ENCODE measurements around the gene ZNF547. TPM values are rescaled to one million over a fixed set of nuclear protein-coding genes. Genes with fewer than 3 reads are reported as not detected.

ZNF547 gene
- total and polyA plus RNA-seq, 4 donors: 1.4 to 4.2 (median 2.2) TPM

DNA sequence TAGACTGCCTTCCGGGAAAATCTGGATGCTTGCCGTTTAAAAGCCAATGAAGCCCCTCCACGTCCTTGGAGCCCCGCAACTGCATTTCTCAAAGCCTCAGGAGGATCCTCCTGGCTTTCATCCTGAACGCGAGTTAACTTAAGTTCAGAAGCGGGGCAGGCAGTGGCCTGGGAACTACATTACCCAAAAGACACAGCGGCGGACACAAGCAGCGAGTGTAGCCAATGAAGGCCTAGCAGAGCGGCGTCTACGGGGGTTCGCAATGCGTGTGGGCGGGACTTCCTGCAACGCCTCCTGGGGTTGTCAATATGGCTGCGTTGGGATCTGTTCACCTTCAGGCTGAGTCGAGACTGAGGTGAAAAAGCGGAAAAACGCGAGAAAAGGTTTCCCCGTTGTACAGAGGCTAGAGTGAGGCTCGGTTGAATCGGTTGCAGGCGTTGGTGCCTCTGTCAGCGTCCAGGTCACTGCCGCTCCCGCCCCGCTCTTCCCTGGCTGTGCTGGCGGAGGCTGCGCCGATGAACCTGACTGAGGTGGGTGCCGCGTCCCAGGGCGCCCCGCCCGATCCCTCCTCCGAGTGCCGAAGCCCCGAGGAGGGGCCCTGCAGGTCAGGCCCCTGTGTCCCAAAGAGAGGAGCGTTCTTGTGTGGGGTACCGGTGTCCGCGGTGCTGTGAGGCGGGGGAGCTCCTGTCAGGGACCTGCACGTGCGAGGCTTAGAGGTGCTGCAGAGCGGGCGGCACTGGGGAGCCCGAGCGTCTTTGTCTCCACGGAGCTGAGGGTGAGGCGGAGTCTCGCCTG lies 47.7 kb downstream of the ZNF547 start, which contains the start of gene ZNF17:
Gene ZNF17, plus strand, starts transcription at position 285 of the 795 bp plus-strand sequence. CDS start 2,455 bp downstream, outside the sequence.
- Histone ChIP-seq H3K27me3 (ENCODE audit: control insufficient read depth in 3 of 3, insufficient read depth in 3 of 3, low read length in 2 of 3) (no peaks in the 10 kb centered on the region), H3K4me1 (ENCODE audit: control insufficient read depth in 5 of 5, insufficient read depth in 5 of 5, low read length in 5 of 5) (peaks cover 4 to 13% (median 6%) of the 10 kb centered on the region in 5 donors), H3K27ac (ENCODE audit: low read depth in 1 of 2, low read length in 1 of 2) (peak within 1 kb of the TSS; percentile 77 to 85), H3K9ac (ENCODE audit: insufficient read depth in 1 of 2, low read length in 2 of 2) (peak within 1 kb of the TSS; percentile 67 to 73), H3K4me3 (peak within 1 kb of the TSS; percentile 100), H3K36me3 (ENCODE audit: control insufficient read depth in 4 of 4, insufficient read depth in 4 of 4, low read length in 4 of 4) (peaks cover 6 to 12% (median 6%) of the 10 kb centered on the region in 4 donors), H3K9me3 (ENCODE audit: control insufficient read depth in 4 of 4, insufficient read depth in 3 of 4, low read length in 3 of 4) (peaks cover 0 to 24% (median 0%) of the 10 kb centered on the region in 4 donors)
- 0% methylated on average over 55 of the region's 55 CpGs for WGBS, 2 donors
- TF ChIP-seq, protein P1, sequence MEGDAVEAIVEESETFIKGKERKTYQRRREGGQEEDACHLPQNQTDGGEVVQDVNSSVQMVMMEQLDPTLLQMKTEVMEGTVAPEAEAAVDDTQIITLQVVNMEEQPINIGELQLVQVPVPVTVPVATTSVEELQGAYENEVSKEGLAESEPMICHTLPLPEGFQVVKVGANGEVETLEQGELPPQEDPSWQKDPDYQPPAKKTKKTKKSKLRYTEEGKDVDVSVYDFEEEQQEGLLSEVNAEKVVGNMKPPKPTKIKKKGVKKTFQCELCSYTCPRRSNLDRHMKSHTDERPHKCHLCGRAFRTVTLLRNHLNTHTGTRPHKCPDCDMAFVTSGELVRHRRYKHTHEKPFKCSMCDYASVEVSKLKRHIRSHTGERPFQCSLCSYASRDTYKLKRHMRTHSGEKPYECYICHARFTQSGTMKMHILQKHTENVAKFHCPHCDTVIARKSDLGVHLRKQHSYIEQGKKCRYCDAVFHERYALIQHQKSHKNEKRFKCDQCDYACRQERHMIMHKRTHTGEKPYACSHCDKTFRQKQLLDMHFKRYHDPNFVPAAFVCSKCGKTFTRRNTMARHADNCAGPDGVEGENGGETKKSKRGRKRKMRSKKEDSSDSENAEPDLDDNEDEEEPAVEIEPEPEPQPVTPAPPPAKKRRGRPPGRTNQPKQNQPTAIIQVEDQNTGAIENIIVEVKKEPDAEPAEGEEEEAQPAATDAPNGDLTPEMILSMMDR (IDR thresholded peaks at IDR 0.05; ENCODE audit: control extremely low read depth, extremely low read depth): no peak
- ATAC-seq (ENCODE audit: insufficient read depth, low FRiP score) (peak; percentile 100), DNase-seq (peak; percentile 95 to 97 (median 95))

DNA sequence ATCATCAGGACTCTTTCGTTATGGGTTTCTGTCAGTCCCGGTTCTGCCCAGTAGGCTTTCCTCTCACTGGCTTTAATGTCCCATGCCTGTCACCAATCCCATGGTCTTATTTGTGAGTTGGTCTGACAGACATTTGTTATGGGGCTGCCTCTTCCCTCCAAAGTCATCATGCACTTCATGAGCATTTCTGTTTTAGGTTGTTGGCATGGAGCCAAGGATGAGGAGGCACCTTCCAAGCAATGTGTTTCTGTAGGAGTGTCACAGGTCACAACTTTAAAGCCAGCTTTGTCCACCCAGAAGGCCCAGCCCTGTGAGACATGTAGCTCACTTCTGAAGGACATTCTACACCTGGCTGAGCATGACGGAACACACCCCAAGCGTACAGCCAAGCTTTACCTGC lies 56.1 kb downstream of the ZNF547 start:
- Histone ChIP-seq H3K27ac (ENCODE audit: low read depth in 1 of 2, low read length in 1 of 2) (no peak overlapping the region), H3K27me3 (ENCODE audit: control insufficient read depth in 3 of 3, insufficient read depth in 3 of 3, low read length in 2 of 3) (no peaks in the 10 kb centered on the region), H3K36me3 (ENCODE audit: control insufficient read depth in 4 of 4, insufficient read depth in 4 of 4, low read length in 4 of 4) (peaks cover 33 to 45% (median 39%) of the 10 kb centered on the region in 4 donors), H3K4me1 (ENCODE audit: control insufficient read depth in 5 of 5, insufficient read depth in 5 of 5, low read length in 5 of 5) (no peaks in the 10 kb centered on the region), H3K9me3 (ENCODE audit: control insufficient read depth in 4 of 4, insufficient read depth in 3 of 4, low read length in 3 of 4) (peaks cover 0 to 53% (median 7%) of the 10 kb centered on the region in 4 donors), H3K4me3 (no peak overlapping the region), H3K9ac (ENCODE audit: insufficient read depth in 1 of 2, low read length in 2 of 2) (no peak overlapping the region)
- no peak for DNase-seq
- ATAC-seq (ENCODE audit: insufficient read depth, low FRiP score): no peak
- WGBS, 2 donors: 95 to 97% methylated on average over 4 of the region's 4 CpGs
- TF ChIP-seq, protein P1 (IDR thresholded peaks at IDR 0.05; ENCODE audit: control extremely low read depth, extremely low read depth): no peak

DNA sequence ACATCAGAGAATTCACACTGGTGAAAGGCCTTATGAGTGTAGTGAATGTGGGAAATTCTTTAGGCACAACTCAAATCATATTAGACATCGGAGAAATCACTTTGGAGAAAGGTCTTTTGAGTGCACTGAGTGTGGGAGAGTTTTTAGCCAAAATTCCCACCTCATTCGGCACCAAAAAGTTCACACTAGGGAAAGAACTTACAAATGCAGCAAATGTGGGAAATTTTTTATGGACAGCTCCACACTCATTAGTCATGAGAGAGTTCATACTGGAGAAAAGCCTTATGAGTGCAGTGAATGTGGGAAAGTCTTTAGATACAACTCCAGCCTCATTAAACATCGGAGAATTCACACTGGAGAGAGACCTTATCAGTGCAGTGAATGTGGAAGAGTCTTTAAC lies 57.7 kb downstream of the ZNF547 start:
- Histone ChIP-seq H3K4me1 (ENCODE audit: control insufficient read depth in 5 of 5, insufficient read depth in 5 of 5, low read length in 5 of 5) (no peaks in the 10 kb centered on the region), H3K9me3 (ENCODE audit: control insufficient read depth in 4 of 4, insufficient read depth in 3 of 4, low read length in 3 of 4) (peaks cover 0 to 41% (median 7%) of the 10 kb centered on the region in 4 donors), H3K36me3 (ENCODE audit: control insufficient read depth in 4 of 4, insufficient read depth in 4 of 4, low read length in 4 of 4) (peaks cover 30 to 45% (median 35%) of the 10 kb centered on the region in 4 donors), H3K4me3 (no peak overlapping the region), H3K9ac (ENCODE audit: insufficient read depth in 1 of 2, low read length in 2 of 2) (no peak overlapping the region), H3K27me3 (ENCODE audit: control insufficient read depth in 3 of 3, insufficient read depth in 3 of 3, low read length in 2 of 3) (no peaks in the 10 kb centered on the region), H3K27ac (ENCODE audit: low read depth in 1 of 2, low read length in 1 of 2) (no peak overlapping the region)
- 94 to 96% methylated on average over 3 of the region's 3 CpGs for WGBS, 2 donors
- TF ChIP-seq, protein P1 (IDR thresholded peaks at IDR 0.05; ENCODE audit: control extremely low read depth, extremely low read depth): no peak
- DNase-seq: no peak
- no peak for ATAC-seq (ENCODE audit: insufficient read depth, low FRiP score)

Other genes starting within 250 kb of the ZNF547 start
- gene USP29, start 243.6 kb upstream of the ZNF547 start, total RNA-seq: not detected
- not detected for gene USP29, start 243.6 kb upstream of the ZNF547 start, polyA plus RNA-seq
- gene ZIM3, start 218.3 kb upstream of the ZNF547 start, total RNA-seq: not detected
- gene ZIM3, start 218.3 kb upstream of the ZNF547 start, polyA plus RNA-seq: not detected
- not detected for gene DUXA, start 196.1 kb upstream of the ZNF547 start, total RNA-seq
- not detected for gene DUXA, start 196.1 kb upstream of the ZNF547 start, polyA plus RNA-seq
- 10 to 100 TPM; 45.0 to 46.0 TPM for gene ZNF264, start 172.1 kb upstream of the ZNF547 start, total RNA-seq
- 1 to 10 TPM; 5.7 to 8.2 TPM for gene ZNF264, start 172.1 kb upstream of the ZNF547 start, polyA plus RNA-seq
- 1 to 10 TPM in 1 of 2 donors, under 1 TPM in 1; 0.80 to 1.2 TPM for gene AURKC, start 132.5 kb upstream of the ZNF547 start, total RNA-seq
- under 1 TPM; 0.50 to 0.85 TPM for gene AURKC, start 132.5 kb upstream of the ZNF547 start, polyA plus RNA-seq
- gene ZNF805, start 122.9 kb upstream of the ZNF547 start, total RNA-seq: 10 to 100 TPM; 13.8 to 29.0 TPM
- gene ZNF805, start 122.9 kb upstream of the ZNF547 start, polyA plus RNA-seq: 1 to 10 TPM in 1 of 2 donors, under 1 TPM in 1; 0.65 to 1.8 TPM
- 100 to 1,000 TPM in 1 of 2 donors, 10 to 100 TPM in 1; 54.1 to 113 TPM for gene ZNF460, start 83.1 kb upstream of the ZNF547 start, total RNA-seq
- gene ZNF460, start 83.1 kb upstream of the ZNF547 start, polyA plus RNA-seq: 1 to 10 TPM; 1.2 to 4.0 TPM
- 10 to 100 TPM in 1 of 2 donors, 1 to 10 TPM in 1; 5.2 to 15.4 TPM for gene ZNF543, start 43.1 kb upstream of the ZNF547 start, total RNA-seq
- gene ZNF543, start 43.1 kb upstream of the ZNF547 start, polyA plus RNA-seq: 1 to 10 TPM; 1.3 to 1.4 TPM
- gene ZNF304, start 12.3 kb upstream of the ZNF547 start, total RNA-seq: 10 to 100 TPM in 1 of 2 donors, 1 to 10 TPM in 1; 7.9 to 13.5 TPM
- gene ZNF304, start 12.3 kb upstream of the ZNF547 start, polyA plus RNA-seq: 1 to 10 TPM; 2.6 to 3.8 TPM
- 10 to 100 TPM in 1 of 2 donors, 1 to 10 TPM in 1; 6.2 to 15.1 TPM for gene TRAPPC2B, start within 50 bp of the ZNF547 start, total RNA-seq
- gene TRAPPC2B, start within 50 bp of the ZNF547 start, polyA plus RNA-seq: 10 to 100 TPM; 15.3 to 25.4 TPM
- 10 to 100 TPM; 14.9 to 35.7 TPM for gene ZNF548, start 26.3 kb downstream of the ZNF547 start, total RNA-seq
- 1 to 10 TPM; 5.6 to 6.8 TPM for gene ZNF548, start 26.3 kb downstream of the ZNF547 start, polyA plus RNA-seq
- 10 to 100 TPM; 13.4 to 18.3 TPM for gene ZNF17, start 47.6 kb downstream of the ZNF547 start, total RNA-seq
- 1 to 10 TPM; 2.1 to 4.0 TPM for gene ZNF17, start 47.6 kb downstream of the ZNF547 start, polyA plus RNA-seq
- 10 to 100 TPM; 10.6 to 14.6 TPM for gene ZNF749, start 71.8 kb downstream of the ZNF547 start, total RNA-seq
- 1 to 10 TPM; 4.0 to 8.8 TPM for gene ZNF749, start 71.8 kb downstream of the ZNF547 start, polyA plus RNA-seq
- 1 to 10 TPM in 1 of 2 donors, under 1 TPM in 1; 0.58 to 3.1 TPM for gene VN1R1, start 93.6 kb downstream of the ZNF547 start, total RNA-seq
- gene VN1R1, start 93.6 kb downstream of the ZNF547 start, polyA plus RNA-seq: under 1 TPM; 0.15 to 0.28 TPM
- gene ZNF772, start 114.0 kb downstream of the ZNF547 start, total RNA-seq: 10 to 100 TPM in 1 of 2 donors, 1 to 10 TPM in 1; 8.1 to 28.1 TPM
- 1 to 10 TPM in 1 of 2 donors, under 1 TPM in 1; 0.98 to 2.7 TPM for gene ZNF772, start 114.0 kb downstream of the ZNF547 start, polyA plus RNA-seq
- gene ZNF419, start 124.2 kb downstream of the ZNF547 start, total RNA-seq: 10 to 100 TPM; 10.1 to 12.5 TPM
- 1 to 10 TPM; 4.3 to 5.2 TPM for gene ZNF419, start 124.2 kb downstream of the ZNF547 start, polyA plus RNA-seq
- gene ZNF773, start 136.4 kb downstream of the ZNF547 start, total RNA-seq: 10 to 100 TPM in 1 of 2 donors, 1 to 10 TPM in 1; 6.3 to 17.0 TPM
- 1 to 10 TPM; 2.5 to 4.3 TPM for gene ZNF773, start 136.4 kb downstream of the ZNF547 start, polyA plus RNA-seq
- gene ZNF549, start 163.8 kb downstream of the ZNF547 start, total RNA-seq: 10 to 100 TPM in 1 of 2 donors, 1 to 10 TPM in 1; 4.8 to 14.8 TPM
- gene ZNF549, start 163.8 kb downstream of the ZNF547 start, polyA plus RNA-seq: 1 to 10 TPM; 1.7 to 2.4 TPM
- 10 to 100 TPM in 1 of 2 donors, 1 to 10 TPM in 1; 8.4 to 21.4 TPM for gene ZNF550, start 196.3 kb downstream of the ZNF547 start, total RNA-seq
- gene ZNF550, start 196.3 kb downstream of the ZNF547 start, polyA plus RNA-seq: 1 to 10 TPM; 2.0 to 3.0 TPM
- gene ZNF416, start 215.4 kb downstream of the ZNF547 start, total RNA-seq: 1 to 10 TPM; 4.2 to 4.6 TPM
- gene ZNF416, start 215.4 kb downstream of the ZNF547 start, polyA plus RNA-seq: 1 to 10 TPM; 1.7 to 2.2 TPM
- gene ZIK1, start 220.6 kb downstream of the ZNF547 start, total RNA-seq: 10 to 100 TPM in 1 of 2 donors, 1 to 10 TPM in 1; 4.3 to 13.8 TPM
- 1 to 10 TPM; 1.0 to 2.7 TPM for gene ZIK1, start 220.6 kb downstream of the ZNF547 start, polyA plus RNA-seq
- 1 to 10 TPM; 4.0 to 4.7 TPM for gene ZNF530, start 236.3 kb downstream of the ZNF547 start, total RNA-seq
- 1 to 10 TPM; 1.5 to 2.1 TPM for gene ZNF530, start 236.3 kb downstream of the ZNF547 start, polyA plus RNA-seq

All from lung (tissue), 12 donors.